Natural killer cell (primary cell): ENCODE measurements around the gene MYF6. TPM values are rescaled to one million over a fixed set of nuclear protein-coding genes. Genes with fewer than 3 reads are reported as not detected.

Experiments
- ATAC-seq, 3 donors: fragments of 150-1000 bp in 2 of 3; fragments of 200-7000 bp in 1 of 3; cut with Tn5 transposase; 1 replicate in 1 of 3; 2 replicates in 2 of 3; pipeline ENCODE4 v1.10.0; 2021; ENCODE audit warnings: mild to moderate bottlenecking in 2 of 3, moderate library complexity in 2 of 3
- DNase-seq, 2 donors: peaks; one replicate each; pipeline versions ENCODE4 v3.0.0 to v3.0.0-alpha.2; 2013 to 2021; ENCODE audit warnings: mixed read lengths in 1 of 2
- H3K27ac ChIP-seq: one replicate; pipeline ENCODE4 v1.5.1; 2013; ENCODE audit warnings: mild to moderate bottlenecking, low read length
- H3K27me3 ChIP-seq: one replicate; pipeline ENCODE4 v1.6.1; 2013; ENCODE audit warnings: low read length; ENCODE audit not compliant: control insufficient read depth, insufficient read depth
- H3K36me3 ChIP-seq: one replicate; pipeline ENCODE4 v1.6.1; 2013; ENCODE audit warnings: low read length; ENCODE audit not compliant: control insufficient read depth, insufficient read depth
- H3K4me1 ChIP-seq: one replicate; pipeline ENCODE4 v1.6.1; 2013; ENCODE audit warnings: low read length; ENCODE audit not compliant: control insufficient read depth, insufficient read depth
- H3K4me3 ChIP-seq: one replicate; pipeline ENCODE4 v1.5.1; 2013; ENCODE audit warnings: low read length
- H3K9me3 ChIP-seq: one replicate; pipeline ENCODE4 v1.6.1; 2013; ENCODE audit warnings: low read length; ENCODE audit not compliant: control insufficient read depth, insufficient read depth
- H3K27ac Mint-ChIP-seq, 2 donors: one replicate each; pipeline ENCODE4 v1.8.0; 2022; ENCODE audit warnings: mild to moderate bottlenecking in 2 of 2, mixed read lengths in 2 of 2, moderate library complexity in 1 of 2
- H3K27me3 Mint-ChIP-seq, 2 donors: one replicate each; pipeline ENCODE4 v1.8.0; 2022; ENCODE audit warnings: low read depth in 2 of 2, mixed read lengths in 2 of 2
- H3K36me3 Mint-ChIP-seq: one replicate; pipeline ENCODE4 v1.8.0; 2022; ENCODE audit warnings: mixed read lengths
- H3K4me1 Mint-ChIP-seq, 2 donors: one replicate each; pipeline ENCODE4 v1.8.0; 2022; ENCODE audit warnings: mixed read lengths in 2 of 2
- H3K4me3 Mint-ChIP-seq: one replicate; pipeline ENCODE4 v1.8.0; 2022; ENCODE audit warnings: mild to moderate bottlenecking, moderate library complexity, mixed read lengths
- H3K9me3 Mint-ChIP-seq, 2 donors: one replicate each; pipeline ENCODE4 v1.8.0; 2022; ENCODE audit warnings: mixed read lengths in 2 of 2
- WGBS: methylation state at CpG from one replicate; pipeline ENCODE4 v1.1.7; 2013; ENCODE audit warnings: missing lambda C conversion rate; ENCODE audit not compliant: insufficient coverage; 5-methylcytosine and 5-hydroxymethylcytosine counted together
- intact Hi-C: fragments of 100-400 bp; cut with micrococcal nuclease; formaldehyde crosslinking; loops from one replicate; pipeline ENCODE4 v1.14.2; 2022
- total RNA-seq, 4 donors: library from RNA; stranded (reverse); fragments of 120-200 nt in 1 of 4; gene quantifications; one replicate each; pipeline versions ENCODE4 v1.2.3 to v1.2.4, GENCODE V29; 2013 to 2022
- TF ChIP-seq, protein P1 (sequence below): fragments of 200-600 bp; IDR thresholded peaks from one replicate; pipeline ENCODE4 v1.8.0; 2022; ENCODE audit warnings: antibody characterized with exemption

MYF6 gene
- total RNA-seq, 3 donors from 2014 or later (not counting 1 experiment from before 2014, with no cell fraction given): not detected

- H3K36me3 Mint-ChIP-seq: no peaks in the 10 kb centered on the region
- H3K36me3 ChIP-seq: no peaks in the 10 kb centered on the region
- no peak overlapping the region for H3K27ac Mint-ChIP-seq
- peaks cover 5 to 10% of the 10 kb centered on the region in 2 donors for H3K9me3 Mint-ChIP-seq
- ATAC-seq (no peak), DNase-seq (no peak)
- H3K4me1 Mint-ChIP-seq: no peaks in the 10 kb centered on the region
- H3K4me3 Mint-ChIP-seq: no peak overlapping the region
- WGBS: no CpG with 5 or more reads among the region's 1 CpG
- H3K9me3 ChIP-seq: no peaks in the 10 kb centered on the region
- H3K27ac ChIP-seq: no peak overlapping the region
- intact Hi-C loops: no loop called here
- H3K4me3 ChIP-seq: no peak overlapping the region
- H3K27me3 ChIP-seq: no peaks in the 10 kb centered on the region
- no peaks in the 10 kb centered on the region for H3K4me1 ChIP-seq
- TF ChIP-seq, protein P1, sequence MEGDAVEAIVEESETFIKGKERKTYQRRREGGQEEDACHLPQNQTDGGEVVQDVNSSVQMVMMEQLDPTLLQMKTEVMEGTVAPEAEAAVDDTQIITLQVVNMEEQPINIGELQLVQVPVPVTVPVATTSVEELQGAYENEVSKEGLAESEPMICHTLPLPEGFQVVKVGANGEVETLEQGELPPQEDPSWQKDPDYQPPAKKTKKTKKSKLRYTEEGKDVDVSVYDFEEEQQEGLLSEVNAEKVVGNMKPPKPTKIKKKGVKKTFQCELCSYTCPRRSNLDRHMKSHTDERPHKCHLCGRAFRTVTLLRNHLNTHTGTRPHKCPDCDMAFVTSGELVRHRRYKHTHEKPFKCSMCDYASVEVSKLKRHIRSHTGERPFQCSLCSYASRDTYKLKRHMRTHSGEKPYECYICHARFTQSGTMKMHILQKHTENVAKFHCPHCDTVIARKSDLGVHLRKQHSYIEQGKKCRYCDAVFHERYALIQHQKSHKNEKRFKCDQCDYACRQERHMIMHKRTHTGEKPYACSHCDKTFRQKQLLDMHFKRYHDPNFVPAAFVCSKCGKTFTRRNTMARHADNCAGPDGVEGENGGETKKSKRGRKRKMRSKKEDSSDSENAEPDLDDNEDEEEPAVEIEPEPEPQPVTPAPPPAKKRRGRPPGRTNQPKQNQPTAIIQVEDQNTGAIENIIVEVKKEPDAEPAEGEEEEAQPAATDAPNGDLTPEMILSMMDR: no peak
- H3K27me3 Mint-ChIP-seq: no peaks in the 10 kb centered on the region
Measured at GRCh38 chr12:80690090-80690489, 17.3 kb upstream of the MYF6 start.

DNA sequence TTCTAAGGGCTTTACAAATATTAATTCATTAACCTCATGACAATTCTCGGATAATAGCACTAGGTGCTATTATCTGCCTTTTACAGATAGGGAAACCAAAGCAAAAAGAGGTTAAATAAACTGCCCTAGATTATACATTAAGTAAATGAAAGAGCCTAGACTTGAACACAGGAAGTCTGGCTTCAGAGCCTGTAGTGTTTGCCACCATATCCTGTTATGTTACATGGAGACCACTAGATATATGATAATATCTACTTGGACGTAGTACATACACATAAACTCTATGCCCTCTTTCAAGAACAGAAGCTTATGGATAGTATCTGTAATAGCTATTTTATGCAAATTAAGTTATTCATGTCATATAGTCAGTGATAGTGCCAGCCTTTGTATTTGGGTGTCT lies 16.9 kb upstream of the MYF6 start:
- no peaks in the 10 kb centered on the region for H3K9me3 ChIP-seq
- no peaks in the 10 kb centered on the region for H3K4me1 ChIP-seq
- H3K4me1 Mint-ChIP-seq: no peaks in the 10 kb centered on the region
- ATAC-seq (no peak), DNase-seq (no peak)
- H3K36me3 Mint-ChIP-seq: no peaks in the 10 kb centered on the region
- H3K27me3 Mint-ChIP-seq: no peaks in the 10 kb centered on the region
- H3K9me3 Mint-ChIP-seq: peaks cover 5 to 9% of the 10 kb centered on the region in 2 donors
- no CpG with 5 or more reads among the region's 2 CpGs for WGBS
- H3K4me3 Mint-ChIP-seq: no peak overlapping the region
- H3K27ac ChIP-seq: no peak overlapping the region
- H3K27ac Mint-ChIP-seq: no peak overlapping the region
- intact Hi-C loops: no loop called here
- H3K27me3 ChIP-seq: no peaks in the 10 kb centered on the region
- H3K36me3 ChIP-seq: no peaks in the 10 kb centered on the region
- no peak overlapping the region for H3K4me3 ChIP-seq
- TF ChIP-seq, protein P1: no peak

DNA sequence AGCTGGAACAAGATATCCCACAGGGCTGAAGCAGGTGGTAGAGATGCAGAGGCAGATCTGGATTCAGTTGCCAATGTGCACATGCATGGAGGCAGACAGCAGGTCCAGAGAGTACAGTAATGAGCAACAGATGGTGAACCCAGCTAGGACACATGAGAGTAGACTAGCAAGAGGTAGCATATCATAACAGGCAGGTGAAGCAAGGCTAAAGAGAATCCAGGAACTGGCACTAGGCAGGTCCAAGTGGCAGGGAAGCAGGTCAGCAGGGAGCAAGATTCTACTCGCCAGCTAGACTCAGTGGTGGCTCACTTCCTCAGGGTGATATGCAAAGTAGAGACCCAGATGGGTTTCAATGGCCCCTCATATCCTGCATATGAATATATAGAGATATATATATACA lies 15.3 kb upstream of the MYF6 start:
- intact Hi-C loops: no loop called here

More for the DNA sequence above, 15.3 kb upstream of the MYF6 start:
- TF ChIP-seq, protein P1: no peak
- ATAC-seq: no peak
- Mint-ChIP-seq H3K27ac (no peak overlapping the region), H3K27me3 (no peaks in the 10 kb centered on the region), H3K4me1 (no peaks in the 10 kb centered on the region), H3K9me3 (peaks cover 3 to 7% of the 10 kb centered on the region in 2 donors), H3K36me3 (no peaks in the 10 kb centered on the region), H3K4me3 (no peak overlapping the region)
- no peak for DNase-seq
- no peaks in the 10 kb centered on the region for H3K9me3 ChIP-seq
- H3K27me3 ChIP-seq: no peaks in the 10 kb centered on the region
- H3K36me3 ChIP-seq: no peaks in the 10 kb centered on the region
- WGBS: 64% methylated on average over 1 of the region's 1 CpG
- H3K4me3 ChIP-seq: no peak overlapping the region
- H3K27ac ChIP-seq: no peak overlapping the region
- H3K4me1 ChIP-seq: no peaks in the 10 kb centered on the region
